ENCODE data around the gene EDNRB.

GRCh38 chr13:77876176-77876575 lies 42.5 kb downstream of the EDNRB start:
- TF ChIP-seq CTCF (conservative IDR thresholded peaks at IDR 0.05 in 1 of 2, IDR thresholded peaks at IDR 0.05 in 1 of 2; ENCODE audit: extremely low read depth in 1 of 2, insufficient read depth in 1 of 2, low read depth in 1 of 2, low read length in 2 of 2) (no peak), EZH2 (IDR thresholded peaks at IDR 0.05; ENCODE audit: borderline replicate concordance, low read length) (no peak)
